Body of pancreas (tissue), 4 donors: ENCODE measurements around the gene TEX54.

Experiments used
- CTCF ChIP-seq, 7 experiments: fragments of 450-650 bp in 4 of 7; fragments of 200-600 bp in 3 of 7; sonication (generic) in 3 of 7; IDR thresholded peaks; one replicate each; pipeline ENCODE4 v1.5.1; 2016 to 2019; ENCODE audit warnings: antibody characterized with exemption in 7 of 7
- POLR2A ChIP-seq, 3 donors: fragments of 450-650 bp; IDR thresholded peaks; one replicate each; pipeline ENCODE4 v1.6.1; 2016; ENCODE audit warnings: antibody characterized with exemption in 3 of 3, mild to moderate bottlenecking in 2 of 3

- TF ChIP-seq CTCF (IDR thresholded peaks at IDR 0.05): no peak
- no peak for TF ChIP-seq POLR2A (IDR thresholded peaks at IDR 0.05)
Measured at GRCh38 chr11:62844154-62844553, 11.5 kb upstream of the TEX54 start.
